Esophagus muscularis mucosa (tissue), 4 donors: ENCODE measurements around the gene FOXI2.

Experiments
- CTCF ChIP-seq, 3 experiments: fragments of 200-600 bp in 2 of 3; fragments of 450-650 bp in 1 of 3; sonication (generic) in 2 of 3; IDR thresholded peaks; one replicate each; pipeline ENCODE4 v1.5.1; 2017 to 2019; ENCODE audit warnings: antibody characterized with exemption in 3 of 3, mild to moderate bottlenecking in 2 of 3, moderate library complexity in 1 of 3
- EP300 ChIP-seq: sonication (generic); formaldehyde crosslinking; IDR thresholded peaks from one replicate; pipeline ENCODE4 v1.6.1; 2017; ENCODE audit warnings: antibody characterized with exemption
- POLR2A ChIP-seq: fragments of 450-650 bp; IDR thresholded peaks from one replicate; pipeline ENCODE4 v1.6.1; 2017; ENCODE audit warnings: antibody characterized with exemption, moderate library complexity, mild to moderate bottlenecking, low read depth

- TF ChIP-seq CTCF (IDR thresholded peaks at IDR 0.05), result no peak
- no peak for TF ChIP-seq POLR2A
- no peak for TF ChIP-seq EP300
Observed at GRCh38 chr10:127740596-127740995, 3.6 kb downstream of the FOXI2 start.
